ENCODE results near the gene PDCD1.
"Not testable (repeated sequence)": the region's sequence is repeated elsewhere in the genome, so short reads cannot be mapped to it uniquely, and the experiment has no call there.

Gene PDCD1

GRCh38 chr2:241879326-241879725 is 20.6 kb upstream of the PDCD1 start:
- DNase-seq (ENCODE audit: low read depth in 1 of 2, low spot score in 1 of 2): no peak

GRCh38 chr2:241877989-241878970 is 19.6 kb upstream of the PDCD1 start:
- DNase-seq (ENCODE audit: low read depth in 1 of 2, low spot score in 1 of 2): peak; percentile 58 to 71

- DNase-seq (ENCODE audit: low read depth in 1 of 2, low spot score in 1 of 2): no peak
These were observed 18.5 kb upstream of the PDCD1 start for GRCh38 chr2:241877197-241877685.

GRCh38 chr2:241876528-241877196 is 18.0 kb upstream of the PDCD1 start:
- no peak for DNase-seq (ENCODE audit: low read depth in 1 of 2, low spot score in 1 of 2)

GRCh38 chr2:241875754-241876527 is 17.2 kb upstream of the PDCD1 start:
- DNase-seq (ENCODE audit: low read depth in 1 of 2, low spot score in 1 of 2): not testable (repeated sequence)

- no peak for DNase-seq (ENCODE audit: low read depth in 1 of 2, low spot score in 1 of 2)
These were observed 15.7 kb upstream of the PDCD1 start for GRCh38 chr2:241874277-241874925.

GRCh38 chr2:241873803-241874110 is 15.1 kb upstream of the PDCD1 start:
- DNase-seq (ENCODE audit: low read depth in 1 of 2, low spot score in 1 of 2): no peak

GRCh38 chr2:241873081-241873802 is 14.5 kb upstream of the PDCD1 start:
- DNase-seq (ENCODE audit: low read depth in 1 of 2, low spot score in 1 of 2): no peak

GRCh38 chr2:241872313-241872642 is 13.6 kb upstream of the PDCD1 start:
- no peak for DNase-seq (ENCODE audit: low read depth in 1 of 2, low spot score in 1 of 2)

- no peak for DNase-seq (ENCODE audit: low read depth in 1 of 2, low spot score in 1 of 2)
These were observed 13.0 kb upstream of the PDCD1 start for GRCh38 chr2:241871538-241872312.

- no peak for DNase-seq (ENCODE audit: low read depth in 1 of 2, low spot score in 1 of 2)
These were observed 12.2 kb upstream of the PDCD1 start for GRCh38 chr2:241870611-241871537.

GRCh38 chr2:241870081-241870541 is 11.4 kb upstream of the PDCD1 start:
- DNase-seq (ENCODE audit: low read depth in 1 of 2, low spot score in 1 of 2): no peak

- no peak for DNase-seq (ENCODE audit: low read depth in 1 of 2, low spot score in 1 of 2)
These were observed 10.6 kb upstream of the PDCD1 start, which contains the start of gene RTP5 for GRCh38 chr2:241869087-241869961. TSS of gene RTP5 (plus strand) at chr2:241869729. CDS start at chr2:241869757, 28 bp downstream.

GRCh38 chr2:241868661-241869081 is 10.0 kb upstream of the PDCD1 start:
- DNase-seq (ENCODE audit: low read depth in 1 of 2, low spot score in 1 of 2): no peak

GRCh38 chr2:241867776-241868420 is 9.2 kb upstream of the PDCD1 start:
- DNase-seq (ENCODE audit: low read depth in 1 of 2, low spot score in 1 of 2): no peak

- no peak for DNase-seq (ENCODE audit: low read depth in 1 of 2, low spot score in 1 of 2)
These were observed 8.3 kb upstream of the PDCD1 start for GRCh38 chr2:241866790-241867645.
